OCI-LY3 (cell line): ENCODE measurements around the gene NIPBL.

Source experiments
- H2AFZ ChIP-seq: fragments of 200-600, 300-600 bp; shearing (Covaris generic); 2 replicates; pipeline ENCODE4 v1.6.0; 2014; ENCODE audit warnings: antibody characterized with exemption, low read depth, low read length
- H3K27ac ChIP-seq: fragments of 200-600, 300-600 bp; sonication (generic); 2 replicates; pipeline ENCODE4 v1.5.1; 2014; ENCODE audit warnings: mild to moderate bottlenecking, low read length, moderate library complexity, mixed read lengths
- H3K27me3 ChIP-seq: fragments of 200-600, 300-600 bp; sonication (generic); 2 replicates; pipeline ENCODE4 v1.6.1; 2014; ENCODE audit warnings: low read depth, low read length, mixed read lengths
- H3K36me3 ChIP-seq: fragments of 200-600, 300-600 bp; sonication (generic); replicated peaks from 2 replicates; pipeline ENCODE3; 2014; ENCODE audit warnings: low read depth, low read length, mixed read lengths
- H3K4me1 ChIP-seq: fragments of 300-600, 200-600 bp; sonication (generic); 2 replicates; pipeline ENCODE4 v1.6.1; 2014; ENCODE audit warnings: low read length, mixed read lengths
- H3K4me2 ChIP-seq: fragments of 200-600, 300-600 bp; sonication (generic); 2 replicates; pipeline ENCODE4 v1.6.1; 2014; ENCODE audit warnings: low read length, mixed read lengths
- H3K4me3 ChIP-seq: fragments of 300-600, 200-600 bp; sonication (generic); 2 replicates; pipeline ENCODE4 v1.5.1; 2014; ENCODE audit warnings: antibody characterized with exemption, mild to moderate bottlenecking, low read length, moderate library complexity
- H3K79me2 ChIP-seq: fragments of 300-600, 200-600 bp; shearing (Covaris generic); 2 replicates; pipeline ENCODE4 v1.6.1; 2014; ENCODE audit warnings: mild to moderate bottlenecking, low read length, mixed read lengths
- H3K9ac ChIP-seq: fragments of 300-600, 200-600 bp; shearing (Covaris generic); 2 replicates; pipeline ENCODE4 v1.6.0; 2014; ENCODE audit warnings: mild to moderate bottlenecking, low read length, moderate library complexity
- H3K9me3 ChIP-seq: fragments of 200-600, 300-600 bp; shearing (Covaris generic); 2 replicates; pipeline ENCODE4 v1.6.1; 2014; ENCODE audit warnings: low read length, mixed read lengths; ENCODE audit not compliant: insufficient read depth
- H4K20me1 ChIP-seq: fragments of 200-600, 300-600 bp; sonication (generic); 2 replicates; pipeline ENCODE4 v1.6.1; 2016; ENCODE audit warnings: low read length, mixed read lengths; ENCODE audit not compliant: insufficient read depth
- CTCF ChIP-seq: fragments of 200-600, 300-600 bp; sonication (generic); IDR thresholded peaks from 2 replicates; pipeline ENCODE4 v1.5.1; 2014; ENCODE audit warnings: antibody characterized with exemption, low read length, low read depth
- EZH2phosphoT487 ChIP-seq: fragments of 200-600 bp; shearing (Covaris generic); IDR thresholded peaks from 2 replicates; pipeline ENCODE4 v1.6.1; 2018; ENCODE audit warnings: antibody characterized with exemption, mixed run types, low read depth

NIPBL gene

GRCh38 chr5:36894954-36895353, 18.4 kb downstream of the NIPBL start:
- TF ChIP-seq EZH2phosphoT487, result no peak
- TF ChIP-seq CTCF, result no peak
- Histone ChIP-seq H3K79me2 (peaks cover 84% of the 10 kb centered on the region), H3K27me3 (no peaks in the 10 kb centered on the region), H2AFZ (no peak overlapping the region), H3K27ac (no peak overlapping the region), H3K9me3 (no peaks in the 10 kb centered on the region), H3K4me1 (peaks cover 3% of the 10 kb centered on the region; the same call in 1 of the 2 replicates), H4K20me1 (peaks cover 78% of the 10 kb centered on the region), H3K4me3 (no peak overlapping the region), H3K9ac (no peak overlapping the region), H3K4me2 (no peak overlapping the region), H3K36me3 (peaks cover 9% of the 10 kb centered on the region)

GRCh38 chr5:36896476-36896875, 19.9 kb downstream of the NIPBL start:
- no peaks in the 10 kb centered on the region for H3K9me3 ChIP-seq
- H3K79me2 ChIP-seq, result peaks cover 84% of the 10 kb centered on the region

DNA sequence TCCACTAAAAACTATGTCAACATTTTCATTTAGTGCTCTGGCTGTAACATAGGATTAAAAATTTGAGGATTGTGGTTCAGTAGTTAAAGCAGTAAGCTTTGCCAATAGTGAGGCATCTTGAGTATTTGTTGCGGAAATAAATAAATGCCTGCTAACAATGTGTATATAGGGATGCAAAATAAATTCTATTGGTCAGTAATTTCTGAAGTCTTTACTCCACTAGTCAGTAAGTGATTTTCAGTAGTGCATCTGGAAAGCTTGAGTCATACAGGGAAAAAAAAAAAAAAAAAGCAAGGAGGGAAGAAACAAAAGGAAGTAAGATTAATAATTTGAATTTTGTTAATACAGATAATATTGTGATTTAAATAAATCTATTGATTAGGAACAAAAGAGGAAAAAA, 21.0 kb downstream of the NIPBL start:
- Histone ChIP-seq H3K4me1 (peaks cover 3% of the 10 kb centered on the region; the same call in 1 of the 2 replicates), H3K4me2 (no peak overlapping the region), H3K27ac (no peak overlapping the region), H4K20me1 (peaks cover 88% of the 10 kb centered on the region), H3K9me3 (no peaks in the 10 kb centered on the region), H2AFZ (no peak overlapping the region), H3K36me3 (no peaks in the 10 kb centered on the region), H3K9ac (no peak overlapping the region), H3K79me2 (peaks cover 89% of the 10 kb centered on the region), H3K4me3 (no peak overlapping the region), H3K27me3 (no peaks in the 10 kb centered on the region)
- TF ChIP-seq EZH2phosphoT487 (no peak), CTCF (no peak)

More at GRCh38 chr5:36896476-36896875, 19.9 kb downstream of the NIPBL start:
- peaks cover 6% of the 10 kb centered on the region for H3K36me3 ChIP-seq
- H3K4me1 ChIP-seq, result peaks cover 3% of the 10 kb centered on the region; the same call in 1 of the 2 replicates
- TF ChIP-seq EZH2phosphoT487 (no peak), CTCF (no peak)
- peaks cover 82% of the 10 kb centered on the region for H4K20me1 ChIP-seq
- H3K27me3 ChIP-seq, result no peaks in the 10 kb centered on the region
- H3K4me2 ChIP-seq, result no peak overlapping the region
- H3K27ac ChIP-seq, result no peak overlapping the region
- no peak overlapping the region for H2AFZ ChIP-seq
- H3K9ac ChIP-seq, result no peak overlapping the region
- H3K4me3 ChIP-seq, result no peak overlapping the region

DNA sequence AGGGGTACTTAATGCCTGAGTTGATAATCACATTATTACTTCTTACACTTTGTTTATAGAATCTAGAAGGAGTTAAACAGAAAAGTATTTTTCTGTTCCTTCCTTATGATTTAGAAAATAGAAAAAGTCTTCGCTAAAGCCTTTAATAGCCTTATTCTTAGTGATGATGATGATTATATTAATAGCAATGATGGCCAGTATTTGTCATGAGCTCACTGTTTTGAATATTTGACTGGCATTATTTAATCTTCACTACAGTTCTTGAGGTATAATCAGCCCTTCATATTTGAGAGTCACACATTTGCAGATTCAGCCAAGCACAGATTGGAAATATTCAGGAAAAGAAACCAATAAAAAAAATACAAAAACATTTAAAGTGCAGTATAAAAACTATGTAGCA, 23.3 kb downstream of the NIPBL start:
- TF ChIP-seq CTCF (no peak), EZH2phosphoT487 (no peak)
- peaks cover 89% of the 10 kb centered on the region for H4K20me1 ChIP-seq
- peaks cover 97% of the 10 kb centered on the region for H3K79me2 ChIP-seq

More for the DNA sequence above, 23.3 kb downstream of the NIPBL start:
- Histone ChIP-seq H2AFZ (no peak overlapping the region), H3K4me3 (no peak overlapping the region), H3K9ac (no peak overlapping the region), H3K4me2 (no peak overlapping the region), H3K27ac (no peak overlapping the region), H3K9me3 (no peaks in the 10 kb centered on the region), H3K27me3 (no peaks in the 10 kb centered on the region), H3K36me3 (no peaks in the 10 kb centered on the region), H3K4me1 (peaks cover 3% of the 10 kb centered on the region; the same call in 1 of the 2 replicates)
